Sciatic nerve (tissue), 2 donors: ENCODE data around the gene TRIM54. TPM values are rescaled to one million over a fixed set of nuclear protein-coding genes. Genes with fewer than 3 reads are reported as not detected.

ENCODE experiments used
- ATAC-seq: fragments of 200-7000 bp; cut with Tn5 transposase; one replicate; pipeline ENCODE4 v1.9.1; 2020; ENCODE audit warnings: mild to moderate bottlenecking, moderate library complexity
- DNase-seq: peaks from one replicate; pipeline ENCODE4 v3.0.0-alpha.2; 2020; ENCODE audit warnings: low spot score
- intact Hi-C: fragments of 100-400 bp; cut with DNase I; formaldehyde crosslinking; loops from one replicate; pipeline ENCODE4 v1.14.2; 2022
- total RNA-seq: library from RNA; stranded (reverse); fragmentation: NEBNext Ultra II Directional; extraction: Animal tissue kit (Norgen Biotek cat#: 25700); gene quantifications from one replicate; pipeline ENCODE4 v1.2.1, GENCODE V29; 2021
- donor health status: DM: no; HTN: no; CAD: no.
- donor health status: DM: no; HTN: no; CAD: no.

Gene TRIM54
- total RNA-seq = 0.31 TPM

GRCh38 chr2:27281855-27282559 is at the start of gene TRIM54:
TRIM54 (plus strand) TSS chr2:27282429; CDS start chr2:27282732, 303 bp downstream.
- peak; percentile 17 for ATAC-seq
- intact Hi-C loops = loop anchor here (10.0 kb wide), 1 partner anchor 187 kb away; no protein-coding TSS in a partner anchor
- no peak for DNase-seq

- no peak for ATAC-seq
- no peak for DNase-seq
- intact Hi-C loops = no loop called here
These were observed 48.9 kb upstream of the TRIM54 start for GRCh38 chr2:27233341-27233740.

GRCh38 chr2:27236136-27236535 is 46.1 kb upstream of the TRIM54 start:
- DNase-seq (no peak), ATAC-seq (no peak)
- intact Hi-C loops = no loop called here

GRCh38 chr2:27236626-27237025 is 45.6 kb upstream of the TRIM54 start:
- intact Hi-C loops = no loop called here
- DNase-seq (no peak), ATAC-seq (no peak)

GRCh38 chr2:27237341-27237945 is 44.8 kb upstream of the TRIM54 start:
- DNase-seq (no peak), ATAC-seq (no peak)
- intact Hi-C loops = no loop called here

- DNase-seq (no peak), ATAC-seq (no peak)
- intact Hi-C loops = no loop called here
These were observed 43.3 kb upstream of the TRIM54 start for GRCh38 chr2:27238976-27239375.

GRCh38 chr2:27240406-27240805 is 41.8 kb upstream of the TRIM54 start:
- intact Hi-C loops = no loop called here
- no peak for DNase-seq
- ATAC-seq = no peak

GRCh38 chr2:27241761-27242613 is 40.2 kb upstream of the TRIM54 start:
- intact Hi-C loops = no loop called here
- ATAC-seq (no peak), DNase-seq (no peak)

- intact Hi-C loops = no loop called here
- DNase-seq = no peak
- no peak for ATAC-seq
These were observed 39.6 kb upstream of the TRIM54 start for GRCh38 chr2:27242614-27242951.

- no peak for ATAC-seq
- intact Hi-C loops = no loop called here
- no peak for DNase-seq
These were observed 38.7 kb upstream of the TRIM54 start for GRCh38 chr2:27243391-27244130.

- ATAC-seq (no peak), DNase-seq (no peak)
- intact Hi-C loops = no loop called here
These were observed 37.1 kb upstream of the TRIM54 start for GRCh38 chr2:27245116-27245515.

- no peak for ATAC-seq
- intact Hi-C loops = no loop called here
These were observed 36.6 kb upstream of the TRIM54 start for GRCh38 chr2:27245626-27246025.

GRCh38 chr2:27247893-27248292 is 34.3 kb upstream of the TRIM54 start:
- DNase-seq = no peak
- intact Hi-C loops = no loop called here
- ATAC-seq = no peak

More at GRCh38 chr2:27245626-27246025, 36.6 kb upstream of the TRIM54 start:
- DNase-seq = no peak

- intact Hi-C loops = no loop called here
- DNase-seq (no peak), ATAC-seq (no peak)
These were observed 32.9 kb upstream of the TRIM54 start for GRCh38 chr2:27249159-27249890.

- DNase-seq (no peak), ATAC-seq (peak; percentile 34)
- intact Hi-C loops = no loop called here
These were observed 32.2 kb upstream of the TRIM54 start for GRCh38 chr2:27249891-27250651.

- ATAC-seq (no peak), DNase-seq (no peak)
- intact Hi-C loops = no loop called here
These were observed 31.4 kb upstream of the TRIM54 start for GRCh38 chr2:27250652-27251379.

- DNase-seq (no peak), ATAC-seq (no peak)
- intact Hi-C loops = no loop called here
These were observed 30.5 kb upstream of the TRIM54 start for GRCh38 chr2:27251766-27252165.
